ENCODE data around the gene CDC42EP5.

The CDC42EP5 gene

DNA sequence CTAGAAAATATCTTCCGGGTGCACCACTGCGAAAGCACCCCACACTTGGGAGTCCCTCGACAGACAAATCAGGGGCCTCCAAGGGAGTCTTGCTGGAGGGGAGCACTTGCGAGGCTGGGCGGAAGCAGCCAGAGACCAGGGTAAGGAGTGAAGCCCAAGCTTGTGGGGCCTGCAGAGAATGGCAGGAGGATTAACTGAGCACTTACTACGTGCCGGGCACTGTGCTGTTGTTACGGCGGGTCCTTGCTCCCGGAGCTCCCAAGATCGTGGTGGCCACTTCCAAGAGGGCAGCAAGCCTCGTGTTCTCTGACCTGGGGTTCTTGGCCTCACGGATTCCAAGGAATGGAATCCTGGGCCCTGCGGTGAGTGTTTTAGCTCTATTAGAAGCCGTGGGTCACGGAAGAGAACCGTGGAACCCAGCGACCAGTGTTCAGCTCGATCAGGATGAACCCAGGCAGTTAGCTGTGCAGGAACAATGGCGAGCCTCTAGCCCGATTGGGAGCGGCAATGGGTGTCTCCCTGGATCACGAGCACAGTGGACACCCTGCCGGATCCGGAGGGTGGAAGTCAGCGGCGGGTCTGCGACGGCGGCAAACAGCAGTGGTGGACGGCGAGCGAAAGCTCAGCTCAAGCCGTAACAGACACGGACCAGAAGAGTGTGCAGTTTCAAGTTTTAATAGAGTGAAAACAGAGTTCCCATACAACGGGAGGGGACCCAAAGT is 48.3 kb downstream of the CDC42EP5 start:
- DNase-seq, result no peak

DNA sequence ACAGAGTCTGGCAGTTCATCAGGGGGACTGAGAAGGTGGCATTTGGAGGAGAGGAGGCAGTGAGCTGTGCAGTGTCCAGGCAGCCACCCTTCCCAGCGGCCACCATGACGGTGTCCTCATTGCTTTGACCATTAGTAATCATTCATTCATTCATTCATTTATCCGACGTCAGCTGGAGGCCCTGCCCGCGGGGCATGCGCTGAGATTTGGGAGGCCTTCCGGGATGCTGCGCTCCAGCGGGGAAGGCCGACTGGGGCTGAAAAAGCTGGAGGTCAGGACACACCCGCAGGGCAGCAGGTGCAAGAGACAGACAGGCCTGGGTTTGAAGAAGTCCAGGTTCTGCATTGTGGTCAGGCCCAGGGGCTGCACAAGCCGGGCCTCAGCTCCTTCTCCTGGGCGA is 48.9 kb downstream of the CDC42EP5 start:
- no peak for DNase-seq

DNA sequence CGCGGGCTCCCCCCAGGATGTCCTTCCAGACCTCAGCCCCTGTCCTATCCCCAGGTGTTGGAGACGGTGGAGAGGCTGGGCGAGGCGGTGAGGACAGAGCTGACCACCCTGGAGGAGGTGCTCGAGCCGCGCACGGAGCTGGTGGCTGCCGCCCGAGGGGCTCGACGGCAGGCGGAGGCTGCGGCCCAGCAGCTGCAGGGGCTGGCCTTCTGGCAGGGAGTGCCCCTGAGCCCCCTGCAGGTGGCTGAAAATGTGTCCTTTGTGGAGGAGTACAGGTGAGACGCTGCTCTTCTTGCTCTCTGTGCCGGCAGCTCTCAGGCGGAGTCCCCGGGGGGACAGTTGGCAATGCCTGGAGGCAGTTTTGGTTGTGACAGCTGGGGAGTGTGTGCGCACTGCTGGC is 51.0 kb downstream of the CDC42EP5 start:
- peak; percentile 15 for DNase-seq

DNA sequence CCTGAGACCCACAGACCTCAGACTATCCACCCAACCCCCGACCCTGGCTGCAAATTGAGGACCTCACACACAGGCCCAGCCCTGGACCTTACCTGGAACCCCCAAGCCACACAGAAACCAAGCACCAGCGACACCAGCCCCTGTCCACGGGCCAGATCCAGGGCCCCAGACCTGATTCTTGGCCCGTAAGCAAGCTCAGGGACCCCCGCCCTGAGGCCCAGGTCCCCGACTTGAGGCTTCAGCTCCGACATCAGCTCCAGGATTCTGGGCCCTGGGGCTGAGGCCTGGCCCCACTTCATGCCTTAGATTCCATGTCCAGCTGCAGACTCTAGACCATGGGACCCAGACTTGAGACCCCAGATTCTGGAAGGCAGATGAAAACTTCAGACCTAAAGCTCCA is 51.6 kb downstream of the CDC42EP5 start:
- no peak for DNase-seq

DNA sequence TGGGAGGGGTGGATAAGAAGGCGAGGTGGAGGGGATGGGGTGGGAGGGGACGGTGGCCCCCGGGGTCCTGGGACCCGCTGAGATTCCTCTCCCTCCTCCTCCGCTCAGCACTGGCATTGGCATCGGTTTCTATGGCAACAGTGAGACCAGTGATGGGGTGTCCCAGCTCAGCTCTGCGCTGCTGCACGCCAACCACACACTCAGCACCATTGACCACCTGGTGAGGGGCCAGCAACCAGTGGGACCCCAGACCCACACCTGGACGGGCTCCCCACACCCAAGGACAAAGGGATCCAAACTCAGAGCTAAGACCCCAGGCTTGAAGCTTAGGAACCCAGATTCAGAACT is 52.0 kb downstream of the CDC42EP5 start:
- DNase-seq, result no peak

DNA sequence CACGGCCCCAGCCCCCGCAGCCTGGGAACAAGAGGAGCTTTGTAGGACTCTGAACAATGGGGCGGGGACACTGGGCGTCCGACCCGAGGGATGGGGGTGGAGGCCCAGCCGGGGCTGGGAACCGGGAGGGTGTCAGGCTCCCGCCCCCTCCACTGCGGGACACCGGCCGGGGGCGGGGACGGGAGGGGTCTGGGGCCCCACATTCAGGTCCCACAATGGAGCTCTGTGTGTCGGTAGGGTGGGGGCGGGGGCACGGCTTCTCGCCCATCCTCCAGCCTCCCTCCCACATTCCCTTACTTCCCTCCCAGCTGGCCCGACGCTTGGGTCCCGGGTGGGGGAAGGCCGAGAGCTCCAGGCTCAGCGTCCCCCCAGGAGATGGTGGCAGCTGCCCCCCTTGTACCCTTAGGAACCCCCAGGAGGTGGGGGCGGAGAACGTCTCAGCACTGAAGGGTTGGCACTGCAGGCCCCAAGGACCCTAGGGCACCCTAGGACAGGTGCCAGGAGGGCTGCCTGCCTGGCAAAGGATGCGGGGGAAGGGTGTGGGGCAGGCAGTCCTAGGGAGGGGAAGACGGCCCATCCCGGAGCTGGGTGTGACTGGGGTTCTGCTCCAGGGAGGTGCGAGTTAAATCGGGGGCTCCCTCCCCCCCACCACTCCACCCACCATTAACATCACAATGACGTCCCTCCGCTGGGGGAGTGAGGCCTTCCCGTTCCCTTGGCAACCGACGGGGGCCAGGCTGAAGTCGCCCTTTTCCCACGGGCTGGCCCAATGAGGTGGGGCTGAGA is 52.5 kb downstream of the CDC42EP5 start:
- peak; percentile 93 for DNase-seq

DNA sequence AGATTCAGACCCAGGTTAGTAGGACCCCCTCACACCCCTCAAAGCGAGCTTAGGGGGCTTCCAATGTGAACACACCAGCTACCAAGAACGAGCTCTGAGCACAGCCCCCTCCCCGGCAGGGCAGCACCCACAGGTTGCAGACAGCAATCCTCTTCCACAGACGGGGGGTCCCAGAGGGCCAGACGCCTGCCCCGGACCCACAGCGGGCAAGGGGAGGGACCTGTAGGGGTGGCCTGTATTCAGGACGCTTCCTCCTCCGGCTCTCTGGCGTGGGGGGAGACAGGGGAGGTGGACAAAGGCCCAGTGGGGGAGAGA is 53.1 kb downstream of the CDC42EP5 start:
- DNase-seq, result peak; percentile 87

DNA sequence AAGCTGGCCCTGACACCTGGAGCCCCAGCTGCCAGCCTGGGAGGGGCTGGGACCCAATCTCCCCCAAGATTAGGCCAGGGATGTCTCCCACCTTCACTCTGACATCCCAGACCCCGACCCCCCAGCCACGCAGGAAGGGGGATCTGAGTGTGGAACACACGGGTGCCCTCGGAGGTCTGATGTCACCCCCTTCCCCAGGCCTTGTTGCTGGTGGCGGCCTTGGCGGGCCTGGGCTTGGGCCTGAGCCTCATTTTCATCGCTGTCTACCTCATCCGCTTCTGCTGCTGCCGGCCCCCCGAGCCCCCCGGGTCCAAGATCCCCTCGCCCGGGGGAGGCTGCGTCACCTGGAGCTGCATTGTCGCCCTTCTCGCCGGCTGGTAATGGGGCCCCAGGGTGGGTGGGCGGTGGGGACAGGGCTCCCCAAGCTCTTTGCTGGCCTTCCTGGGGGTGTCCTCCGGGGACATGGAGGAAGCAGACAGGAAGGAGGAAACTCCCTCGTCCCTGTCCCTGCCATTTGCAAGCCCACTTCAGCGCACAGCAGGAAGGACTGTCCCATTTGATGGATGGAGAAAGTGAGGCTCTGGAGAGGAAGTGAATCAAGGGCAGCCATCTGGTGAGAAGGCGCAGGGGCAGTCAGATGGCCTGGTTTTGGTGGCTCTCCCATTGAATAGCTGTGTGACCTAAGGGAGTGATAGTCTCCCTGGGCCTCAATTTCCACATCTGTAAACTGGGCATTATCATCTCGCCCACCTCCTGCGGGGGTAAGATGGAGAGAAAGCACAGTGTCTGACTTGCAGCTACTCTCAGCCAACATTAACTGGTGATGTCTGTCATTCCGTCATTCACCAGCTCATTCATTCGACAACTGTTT is 53.9 kb downstream of the CDC42EP5 start:
- DNase-seq, result peak; percentile 29

DNA sequence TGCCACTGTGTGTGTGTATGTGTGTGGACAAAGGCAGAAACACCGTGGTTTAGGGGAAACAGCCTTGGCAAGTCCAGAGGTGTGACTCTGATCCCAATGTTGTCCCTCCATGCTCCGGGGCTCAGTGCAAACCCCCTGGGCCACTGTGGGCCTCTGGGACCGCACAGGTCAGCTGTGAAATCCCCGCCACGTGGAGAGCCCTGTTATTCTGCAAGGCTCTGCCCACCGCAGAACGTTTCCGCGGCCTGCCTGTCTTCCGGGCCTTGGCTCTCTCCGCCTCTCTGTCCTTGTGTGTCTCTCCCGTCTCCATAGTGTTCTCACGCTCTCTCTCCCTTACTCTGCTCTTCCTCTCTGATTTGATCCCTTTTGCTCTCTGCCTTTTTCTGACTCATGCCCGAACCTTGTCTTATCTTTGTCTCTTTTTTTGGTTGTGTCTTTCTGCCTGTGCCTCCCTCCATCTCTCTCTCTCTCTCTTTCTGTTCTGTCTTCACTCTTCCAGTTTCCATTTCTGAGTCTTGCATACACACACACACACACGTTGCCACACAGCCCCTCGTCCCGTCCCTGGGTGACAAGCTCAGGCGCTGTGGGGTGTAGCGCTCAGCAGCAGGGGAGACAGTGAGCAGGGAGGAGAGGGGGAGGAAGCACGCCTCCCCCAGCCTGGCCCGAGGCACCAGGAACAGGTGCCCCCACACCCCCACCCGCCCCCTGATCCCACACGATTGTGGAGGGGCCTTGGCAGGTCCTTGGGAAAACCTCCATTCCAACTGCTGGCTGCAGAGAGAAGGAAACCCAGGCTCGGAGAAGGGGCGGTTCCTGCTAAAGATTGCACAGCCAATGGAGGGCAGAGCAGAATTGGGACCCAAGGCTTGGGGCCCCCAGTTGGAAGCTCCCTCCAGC is 54.8 kb downstream of the CDC42EP5 start:
- peak; percentile 66 for DNase-seq

DNA sequence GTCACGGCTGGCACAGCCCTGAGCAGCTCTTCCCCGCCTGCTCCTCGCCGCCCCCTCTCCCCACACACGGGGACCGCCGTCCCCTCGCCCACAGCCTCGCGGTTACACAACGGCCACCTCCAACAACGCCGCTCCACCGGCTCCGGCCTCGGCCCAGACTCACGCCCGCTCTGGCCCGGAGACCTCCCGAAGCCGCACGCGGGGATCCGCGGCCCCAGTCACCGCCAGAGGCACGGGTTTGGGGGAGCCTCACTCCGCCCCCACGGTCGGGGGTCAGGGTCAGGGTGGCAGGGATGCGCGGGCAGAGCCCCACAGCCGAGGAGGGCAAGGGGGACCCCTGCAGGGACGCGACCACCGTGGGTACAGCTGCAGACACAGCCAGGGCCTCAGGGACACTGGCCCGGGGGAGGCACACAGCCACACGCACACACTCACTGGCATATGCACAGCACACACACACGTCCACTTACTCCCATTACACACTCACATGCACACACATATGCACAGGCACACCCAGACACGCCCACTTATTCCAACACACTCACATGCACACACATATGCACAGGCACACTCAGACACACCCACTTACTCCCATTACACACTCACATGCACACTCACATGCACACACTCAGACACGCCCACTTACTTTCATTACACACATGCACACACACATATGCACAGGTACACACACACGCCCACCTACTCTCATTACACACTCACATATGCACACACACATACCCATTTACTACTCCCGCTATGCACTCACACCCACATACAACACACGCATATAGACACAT is 56.2 kb downstream of the CDC42EP5 start:
- peak; percentile 70 for DNase-seq

DNA sequence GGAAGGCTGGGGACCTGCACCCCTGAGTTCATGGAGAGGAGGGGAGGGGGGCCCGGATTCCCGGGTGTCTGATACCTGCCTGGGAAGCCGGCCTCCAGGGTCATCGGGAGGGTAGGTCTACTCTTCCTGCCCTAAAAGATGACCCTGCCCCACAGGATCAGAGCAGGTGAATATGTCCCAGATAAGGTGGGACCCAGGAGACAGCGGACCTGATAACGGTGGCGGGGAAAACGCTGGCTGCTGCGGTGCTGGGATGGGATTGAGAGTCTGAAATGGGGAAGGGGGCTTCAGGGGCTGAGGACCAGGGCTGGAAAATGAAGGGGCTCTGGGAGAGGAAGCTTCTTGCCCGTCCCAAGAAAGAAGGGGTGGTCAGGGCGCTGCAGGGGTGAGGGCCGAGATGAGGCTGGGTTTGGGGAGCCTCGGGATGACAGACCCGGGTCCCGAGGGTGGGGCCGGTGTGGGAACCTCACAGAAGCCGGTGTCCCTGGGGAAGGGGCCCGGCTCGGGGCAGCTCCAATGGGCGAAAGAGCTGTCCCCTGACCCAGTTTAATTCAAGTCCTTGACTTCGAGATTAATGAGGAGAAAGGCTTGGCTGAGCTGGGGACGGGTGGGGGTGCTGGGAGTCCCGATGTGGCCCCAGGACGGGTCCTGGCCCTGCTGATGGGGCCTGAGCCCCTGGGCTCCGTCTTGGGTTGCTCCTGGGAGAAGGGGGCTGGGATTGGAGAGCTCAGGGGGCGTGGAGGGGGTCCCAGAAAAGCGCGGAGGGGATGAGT is 57.0 kb downstream of the CDC42EP5 start:
- peak; percentile 76 for DNase-seq

DNA sequence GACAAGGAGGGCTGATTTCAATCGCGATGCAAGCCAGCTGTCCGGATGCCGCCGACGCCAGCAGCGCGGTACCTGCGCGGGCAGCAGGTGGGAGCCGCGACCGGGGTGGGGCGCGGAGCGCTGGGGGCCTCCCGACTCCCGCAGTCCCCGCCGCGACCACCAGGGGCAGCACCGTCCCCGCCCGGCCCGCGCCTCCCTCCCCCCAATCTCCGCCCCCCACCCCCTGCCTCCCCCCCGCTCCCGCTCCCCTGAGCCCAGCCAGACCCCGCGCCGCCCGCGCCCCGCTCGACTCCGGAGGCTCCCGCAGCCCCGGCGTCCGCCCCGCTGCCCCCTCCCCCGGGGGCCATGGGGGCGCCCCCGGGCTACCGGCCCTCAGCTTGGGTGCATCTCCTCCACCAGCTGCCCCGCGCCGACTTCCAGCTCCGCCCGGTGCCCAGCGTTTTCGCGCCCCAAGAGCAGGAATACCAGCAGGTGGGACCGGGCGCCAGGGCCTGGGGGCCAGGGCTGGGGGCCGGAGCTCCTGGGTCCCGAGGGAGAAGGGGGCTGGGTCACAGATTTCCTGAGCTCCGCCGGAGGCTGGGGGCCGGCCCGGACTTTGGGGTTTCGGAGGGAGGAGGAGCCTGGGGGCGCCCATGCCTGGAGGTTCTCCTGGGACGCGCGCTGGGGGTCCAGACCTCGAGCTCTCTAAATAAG is 57.7 kb downstream of the CDC42EP5 start, which contains the start of gene TTYH1:
TTYH1 (plus strand) TSS at position 257 of the 693 bp plus-strand sequence; CDS start at position 346, 89 bp downstream.
- DNase-seq, result peak; percentile 76

All from retina (tissue), 1 donor.